K562 (cell line): ENCODE measurements around the gene TCEAL8. TPM values are rescaled to one million over a fixed set of nuclear protein-coding genes. Genes with fewer than 3 reads are reported as not detected.

ENCODE experiments used
- CSDE1 ChIP-seq, 2 experiments: fragments of 450-650 bp; IDR thresholded peaks; 2 replicates each; pipeline ENCODE4 v1.6.1; 2016; ENCODE audit warnings: mild to moderate bottlenecking in 1 of 2
- E2F1 ChIP-seq: sonication (generic); formaldehyde crosslinking; IDR thresholded peaks from 2 replicates; pipeline ENCODE4 v1.8.1; 2023; ENCODE audit warnings: mild to moderate bottlenecking, missing genetic modification reagents, moderate library complexity
- HNRNPK ChIP-seq: fragments of 200-400 bp; formaldehyde crosslinking; IDR thresholded peaks from one replicate; pipeline ENCODE4 v1.6.1; 2018; ENCODE audit warnings: mild to moderate bottlenecking, low read depth, low read length; ENCODE audit not compliant: poor library complexity, severe bottlenecking
- IFI16 ChIP-seq: fragments of 250-450 bp; sonication (Bioruptor Pico); IDR thresholded peaks from 2 replicates; pipeline ENCODE4 v2.1.2; 2022; ENCODE audit warnings: mild to moderate bottlenecking, inconsistent platforms
- KLF13 ChIP-seq: fragments of 450-650 bp; IDR thresholded peaks from 2 replicates; pipeline ENCODE4 v1.6.1; 2016; ENCODE audit warnings: missing genetic modification characterization, low read depth, mild to moderate bottlenecking, missing compliant biosample characterization, moderate library complexity, borderline replicate concordance
- LCOR ChIP-seq: sonication (generic); formaldehyde crosslinking; IDR thresholded peaks from 2 replicates; pipeline ENCODE4 v1.8.0; 2022; ENCODE audit warnings: mild to moderate bottlenecking, missing genetic modification reagents
- MCM2 ChIP-seq: fragments of 450-650 bp; IDR thresholded peaks from 2 replicates; pipeline ENCODE4 v1.6.1; 2017; ENCODE audit warnings: low read depth, mild to moderate bottlenecking
- MED1 ChIP-seq: sonication (generic); formaldehyde crosslinking; IDR thresholded peaks from 2 replicates; pipeline ENCODE4 v1.8.1; 2023; ENCODE audit warnings: missing genetic modification reagents, borderline replicate concordance
- NFIC ChIP-seq: fragments of 450-650 bp; IDR thresholded peaks from 2 replicates; pipeline ENCODE4 v1.6.1; 2017; ENCODE audit warnings: mild to moderate bottlenecking, inconsistent platforms
- NR0B1 ChIP-seq: fragments of 450-650 bp; IDR thresholded peaks from one replicate; pipeline ENCODE4 v1.6.1; 2018; ENCODE audit warnings: mild to moderate bottlenecking, moderate library complexity; ENCODE audit not compliant: partially characterized antibody
- NR1H2 ChIP-seq: sonication (generic); formaldehyde crosslinking; IDR thresholded peaks from 2 replicates; pipeline ENCODE4 v1.4.0; 2020; ENCODE audit warnings: mild to moderate bottlenecking, missing genetic modification reagents
- SFPQ ChIP-seq: fragments of 200-400 bp; formaldehyde crosslinking; IDR thresholded peaks from 2 replicates; pipeline ENCODE4 v1.6.1; 2017; ENCODE audit warnings: mild to moderate bottlenecking, low read depth, low read length, moderate library complexity
- SNAPC5 ChIP-seq: fragments of 250-450 bp; sonication (Bioruptor Pico); IDR thresholded peaks from 2 replicates; pipeline ENCODE4 v1.8.0; 2021; ENCODE audit warnings: moderate library complexity, mild to moderate bottlenecking, inconsistent platforms
- ZNF133 ChIP-seq: fragments of 250-450 bp; sonication (Bioruptor Pico); IDR thresholded peaks from 2 replicates; pipeline ENCODE4 v1.4.0; 2020; ENCODE audit warnings: mild to moderate bottlenecking
- ZNF354B ChIP-seq: fragments of 250-450 bp; sonication (Bioruptor Pico); IDR thresholded peaks from 2 replicates; pipeline ENCODE4 v1.4.0; 2020
- ZNF609 ChIP-seq: sonication (generic); formaldehyde crosslinking; IDR thresholded peaks from 2 replicates; pipeline ENCODE4 v1.8.1; 2023; ENCODE audit warnings: missing genetic modification reagents, mild to moderate bottlenecking, borderline replicate concordance
- ZNF668 ChIP-seq: fragments of 250-450 bp; sonication (Bioruptor Pico); IDR thresholded peaks from 2 replicates; pipeline ENCODE4 v1.8.0; 2022; ENCODE audit warnings: mild to moderate bottlenecking, inconsistent platforms
- ZNF764 ChIP-seq: fragments of 250-450 bp; sonication (Bioruptor Pico); IDR thresholded peaks from 2 replicates; pipeline ENCODE4 v1.4.0; 2020; ENCODE audit warnings: low read depth, mild to moderate bottlenecking, moderate library complexity
- ZSCAN29 ChIP-seq: fragments of 450-650 bp; IDR thresholded peaks from 2 replicates; pipeline ENCODE4 v1.6.1; 2017
- polyA plus RNA-seq, 8 experiments: library from polyadenylated mRNA; depleted of rRNA in 4 of 8; stranded (reverse) in 5 of 8; unstranded in 3 of 8; fragments of >200 nt; fragmentation: Nextera tagmentation in 2 of 8; fragmentation: Illumina TruSeq in 1 of 8; extraction: Ambion mirVana in 2 of 8; extraction: Trizol in 1 of 8; gene quantifications; 2 replicates each; pipeline versions ENCODE4 v1.2.1 to v1.2.3, GENCODE V29; 2011 to 2014; ENCODE audit warnings: inconsistent platforms in 1 of 8, missing spikeins in 1 of 8
- total RNA-seq, 7 experiments: library from RNA; depleted of rRNA in 6 of 7; stranded (reverse); fragments of >200 nt in 6 of 7; fragmentation: Illumina TruSeq in 2 of 7; extraction: Trizol in 2 of 7; gene quantifications; 2 replicates each; pipeline versions ENCODE4 v1.2.1 to v1.2.3, GENCODE V29; 2011 to 2021; ENCODE audit warnings: low replicate concordance in 1 of 7

TCEAL8 gene
- total and polyA plus RNA-seq, 9 of the 15 experiments (the other 6 are each of a cell fraction or from before 2014, with no cell fraction given), result 49.0 to 178 (median 101) TPM

GRCh38 chrX:103211012-103211715 is 43.8 kb downstream of the TCEAL8 start (continued):
- TF ChIP-seq ZNF609, result no peak
- no peak for TF ChIP-seq MED1
- TF ChIP-seq HNRNPK, result no peak
- TF ChIP-seq CSDE1 (IDR thresholded peaks at IDR 0.05), result no peak
- TF ChIP-seq ZNF133, result no peak
- no peak for TF ChIP-seq ZSCAN29
- TF ChIP-seq KLF13, result no peak
- no peak for TF ChIP-seq NR1H2 (CRISPR knock-in tag)
- TF ChIP-seq ZNF668 (CRISPR knock-in tag), result 0 out of 2 replicates have a peak, but pooled peaks have one; percentile 13
- TF ChIP-seq ZNF764, result no peak
- no peak for TF ChIP-seq NR0B1
- 0 out of 2 replicates have a peak, but pooled peaks have one; percentile 19 for TF ChIP-seq NFIC
- TF ChIP-seq LCOR (CRISPR knock-in tag), result no peak
- no peak for TF ChIP-seq SFPQ
- TF ChIP-seq SNAPC5, result no peak
- TF ChIP-seq E2F1 (CRISPR knock-in tag), result no peak
- no peak for TF ChIP-seq ZNF354B (CRISPR knock-in tag)
- no peak for TF ChIP-seq IFI16 (CRISPR knock-in tag)
- TF ChIP-seq MCM2, result no peak
